PC-3 (cell line): ENCODE measurements around the gene HARS2. TPM values are rescaled to one million over a fixed set of nuclear protein-coding genes. Genes with fewer than 3 reads are reported as not detected.
"Not testable (repeated sequence)": the region's sequence is repeated elsewhere in the genome, so short reads cannot be mapped to it uniquely, and the experiment has no call there.

Experiments used
- ATAC-seq: fragments of 200-7000 bp; cut with Tn5 transposase; 2 replicates; pipeline ENCODE4 v1.9.1; 2020; ENCODE audit warnings: mild to moderate bottlenecking, moderate library complexity
- BruUV-seq: library from RNA; stranded (reverse); fragments of 400-500 nt; replicated peaks from 2 replicates; lab custom pipeline; 2021; lab: Mats Ljungman, UMichigan
- CTCF ChIA-PET: fragments of 300-600 bp; sonication (Branson Sonifier 250); formaldehyde crosslinking; loops from one replicate; lab custom pipeline; 2022; ENCODE audit warnings: antibody characterized with exemption; lab: Charles Lee
- POLR2A ChIA-PET: fragments of 300-600 bp; sonication (Branson Sonifier 250); formaldehyde crosslinking; loops from one replicate; lab custom pipeline; 2022; ENCODE audit warnings: antibody characterized with exemption; ENCODE audit not compliant: unreplicated experiment; lab: Charles Lee
- DNase-seq: peaks from one replicate; pipeline ENCODE4 v3.0.0-alpha.2; 2015
- H2AFZ ChIP-seq: fragments of 300-600 bp; sonication (generic); 2 replicates; pipeline ENCODE4 v1.6.0; 2016; ENCODE audit warnings: antibody characterized with exemption, low read length
- H3F3A ChIP-seq: fragments of 300-600 bp; sonication (generic); one replicate; pipeline ENCODE4 v1.6.0; 2017; ENCODE audit warnings: antibody characterized with exemption, low read length, control low read depth, mild to moderate bottlenecking; ENCODE audit not compliant: unreplicated experiment
- H3K27ac ChIP-seq: fragments of 300-600 bp; sonication (generic); 2 replicates; pipeline ENCODE4 v1.5.1; 2016; ENCODE audit warnings: mild to moderate bottlenecking, low read length
- H3K27me3 ChIP-seq: fragments of 300-600 bp; sonication (generic); 2 replicates; pipeline ENCODE4 v1.6.1; 2016; ENCODE audit warnings: low read length, mixed read lengths
- H3K36me3 ChIP-seq: fragments of 300-600 bp; sonication (generic); 2 replicates; pipeline ENCODE4 v1.6.1; 2016; ENCODE audit warnings: low read depth, mixed run types, low read length, mixed read lengths
- H3K4me1 ChIP-seq: fragments of 300-600 bp; sonication (generic); 2 replicates; pipeline ENCODE4 v1.5.1; 2016; ENCODE audit warnings: low read length; ENCODE audit not compliant: insufficient read depth
- H3K4me2 ChIP-seq: fragments of 300-600 bp; sonication (generic); 2 replicates; pipeline ENCODE4 v1.6.0; 2016; ENCODE audit warnings: low read length
- H3K4me3 ChIP-seq: fragments of 300-600 bp; sonication (generic); 2 replicates; pipeline ENCODE4 v1.5.1; 2016; ENCODE audit warnings: mild to moderate bottlenecking, low read length, mixed read lengths
- H3K79me2 ChIP-seq: fragments of 300-600 bp; sonication (generic); 2 replicates; pipeline ENCODE4 v1.6.1; 2017; ENCODE audit warnings: low read length, mixed read lengths
- H3K9ac ChIP-seq: fragments of 300-600 bp; sonication (generic); 2 replicates; pipeline ENCODE4 v1.6.0; 2016; ENCODE audit warnings: mild to moderate bottlenecking, low read length
- H3K9me2 ChIP-seq: fragments of 300-600 bp; sonication (generic); replicated peaks from 2 replicates; pipeline ENCODE4 v1.6.1; 2016; ENCODE audit warnings: mixed run types, low read length, mixed read lengths
- H3K9me3 ChIP-seq: fragments of 300-600 bp; sonication (generic); 2 replicates; pipeline ENCODE4 v1.6.1; 2016; ENCODE audit warnings: low read length, mixed read lengths
- H4K20me1 ChIP-seq: fragments of 300-600 bp; sonication (generic); 2 replicates; pipeline ENCODE4 v1.6.1; 2016; ENCODE audit warnings: low read length, mixed read lengths
- EZH2 ChIP-seq: fragments of 300-600 bp; sonication (generic); IDR thresholded peaks from one replicate; pipeline ENCODE4 v1.6.1; 2017; ENCODE audit warnings: antibody characterized with exemption, mild to moderate bottlenecking, low read length; ENCODE audit not compliant: unreplicated experiment
- EZH2phosphoT487 ChIP-seq: fragments of 300-600 bp; sonication (generic); IDR thresholded peaks from 2 replicates; pipeline ENCODE4 v1.6.1; 2018; ENCODE audit warnings: mild to moderate bottlenecking, antibody characterized with exemption, low read length, borderline replicate concordance
- intact Hi-C: fragments of 100-400 bp; cut with micrococcal nuclease; formaldehyde crosslinking; loops from 2 replicates; pipeline ENCODE4 v1.9.0; 2023
- total RNA-seq: library from RNA; depleted of rRNA; stranded (reverse); fragments of >200 nt; gene quantifications from 2 replicates; pipeline ENCODE4 v1.2.3, GENCODE V29; 2014
- TF ChIP-seq, protein P1 (sequence below): fragments of 300-600 bp; sonication (generic); conservative IDR thresholded peaks from 2 replicates; pipeline ENCODE4 v1.5.1; 2017; ENCODE audit warnings: antibody characterized with exemption, low read depth, mild to moderate bottlenecking, low read length

The HARS2 gene
- total RNA-seq, 1 experiment from 2014 or later = 23.3 TPM

DNA sequence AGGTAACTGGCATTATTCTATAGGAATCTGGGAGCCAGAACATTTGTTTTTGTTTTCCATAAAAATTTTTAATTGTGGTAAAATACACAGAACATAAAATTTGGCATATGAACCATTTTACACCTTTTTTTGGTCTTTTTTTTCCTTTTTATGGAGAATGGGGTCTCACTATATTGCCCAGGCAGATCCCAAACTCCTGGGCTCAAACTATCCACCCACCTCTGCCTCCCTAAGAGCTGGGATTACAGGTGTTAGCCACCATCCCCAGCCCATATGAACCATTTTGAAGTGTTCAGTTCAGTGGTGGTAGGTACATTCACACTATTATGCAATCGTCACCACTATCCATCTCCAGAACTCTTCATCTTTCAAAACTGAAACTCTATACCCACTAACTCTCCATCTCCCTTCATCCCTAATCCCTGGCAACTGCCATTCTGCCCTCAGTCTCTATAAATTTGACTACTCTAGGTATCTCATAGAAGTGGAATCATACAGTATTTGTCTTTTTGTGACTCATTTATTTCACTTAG, 22.4 kb downstream of the HARS2 start:
- intact Hi-C loops = loop anchor here (10.0 kb wide), 1 partner anchor 169 kb away; the partner anchor contains the start of gene EIF4EBP3
- H3F3A ChIP-seq = peaks cover 8% of the 10 kb centered on the region
- H3K4me1 ChIP-seq = peaks cover 8% of the 10 kb centered on the region; the same call in 1 of the 2 replicates
- no peak overlapping the region for H2AFZ ChIP-seq
- H3K27me3 ChIP-seq = no peaks in the 10 kb centered on the region
- ChIA-PET CTCF (no interaction called here), POLR2A (no interaction called here)
- H3K79me2 ChIP-seq = no peaks in the 10 kb centered on the region
- no peak overlapping the region for H3K4me3 ChIP-seq
- H4K20me1 ChIP-seq = no peaks in the 10 kb centered on the region
- no peak overlapping the region for H3K9ac ChIP-seq
- H3K9me3 ChIP-seq = no peaks in the 10 kb centered on the region
- H3K36me3 ChIP-seq = no peaks in the 10 kb centered on the region
- TF ChIP-seq EZH2phosphoT487 (no peak), EZH2 (no peak)
- TF ChIP-seq, protein P1, sequence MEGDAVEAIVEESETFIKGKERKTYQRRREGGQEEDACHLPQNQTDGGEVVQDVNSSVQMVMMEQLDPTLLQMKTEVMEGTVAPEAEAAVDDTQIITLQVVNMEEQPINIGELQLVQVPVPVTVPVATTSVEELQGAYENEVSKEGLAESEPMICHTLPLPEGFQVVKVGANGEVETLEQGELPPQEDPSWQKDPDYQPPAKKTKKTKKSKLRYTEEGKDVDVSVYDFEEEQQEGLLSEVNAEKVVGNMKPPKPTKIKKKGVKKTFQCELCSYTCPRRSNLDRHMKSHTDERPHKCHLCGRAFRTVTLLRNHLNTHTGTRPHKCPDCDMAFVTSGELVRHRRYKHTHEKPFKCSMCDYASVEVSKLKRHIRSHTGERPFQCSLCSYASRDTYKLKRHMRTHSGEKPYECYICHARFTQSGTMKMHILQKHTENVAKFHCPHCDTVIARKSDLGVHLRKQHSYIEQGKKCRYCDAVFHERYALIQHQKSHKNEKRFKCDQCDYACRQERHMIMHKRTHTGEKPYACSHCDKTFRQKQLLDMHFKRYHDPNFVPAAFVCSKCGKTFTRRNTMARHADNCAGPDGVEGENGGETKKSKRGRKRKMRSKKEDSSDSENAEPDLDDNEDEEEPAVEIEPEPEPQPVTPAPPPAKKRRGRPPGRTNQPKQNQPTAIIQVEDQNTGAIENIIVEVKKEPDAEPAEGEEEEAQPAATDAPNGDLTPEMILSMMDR = no peak
- BruUV-seq = no TSS peak
- H3K4me2 ChIP-seq = no peak overlapping the region
- DNase-seq (no peak), ATAC-seq (no peak)
- no peak overlapping the region for H3K27ac ChIP-seq
- H3K9me2 ChIP-seq = no peaks in the 10 kb centered on the region

GRCh38 chr5:140716238-140716637, 25.0 kb downstream of the HARS2 start:
- H3K27ac ChIP-seq, H3K27me3 ChIP-seq, H3K4me3 ChIP-seq, ATAC-seq, H3K4me2 ChIP-seq, H3K9me3 ChIP-seq, H3K9me2 ChIP-seq, CTCF ChIA-PET, H3K79me2 ChIP-seq, POLR2A ChIA-PET, H2AFZ ChIP-seq, H3K9ac ChIP-seq, DNase-seq, H3K36me3 ChIP-seq, H3K4me1 ChIP-seq, H4K20me1 ChIP-seq, BruUV-seq: not testable (repeated sequence)
- peaks cover 14% of the 10 kb centered on the region for H3F3A ChIP-seq
- intact Hi-C loops = loop anchor here (10.0 kb wide), 1 partner anchor 171 kb away; the partner anchor contains the start of gene EIF4EBP3

DNA sequence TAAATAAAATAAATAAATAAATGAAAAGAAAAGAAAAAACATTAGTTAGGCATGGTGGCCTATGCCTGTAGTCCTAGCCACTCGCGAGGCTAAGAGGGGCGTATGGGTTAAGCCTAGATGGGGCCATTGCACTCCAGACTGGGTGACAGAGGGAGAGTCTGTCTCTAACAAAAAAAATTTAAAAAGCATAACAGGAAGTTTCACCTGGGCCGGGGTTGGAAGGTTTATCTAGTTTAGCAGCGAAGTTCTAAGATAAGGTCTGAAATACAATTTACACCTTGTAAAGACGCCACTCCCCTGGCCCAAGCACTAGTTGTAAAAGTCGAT, 27.0 kb downstream of the HARS2 start:
- TSS peak; percentile 85 for BruUV-seq
- Histone ChIP-seq H3K9me2 (no peaks in the 10 kb centered on the region), H4K20me1 (no peaks in the 10 kb centered on the region), H3K9ac (peak overlapping the region; percentile 43; the same call in 1 of the 2 replicates), H3K36me3 (no peaks in the 10 kb centered on the region), H3K9me3 (no peaks in the 10 kb centered on the region), H2AFZ (peak overlapping the region; percentile 77), H3K4me3 (peak overlapping the region; percentile 68), H3K4me2 (peak overlapping the region; percentile 79), H3K4me1 (no peaks in the 10 kb centered on the region), H3F3A (peaks cover 6% of the 10 kb centered on the region), H3K27ac (peak overlapping the region; percentile 74), H3K79me2 (no peaks in the 10 kb centered on the region), H3K27me3 (no peaks in the 10 kb centered on the region)
- DNase-seq = no peak
- CTCF ChIA-PET = no interaction called here
- no peak for ATAC-seq
- POLR2A ChIA-PET = interaction anchor here (0.6 kb wide), 2 partner anchors 18 to 471 kb away, joined by 3 to 5 read pairs; partner anchors contain the start of gene ZMAT2
- intact Hi-C loops = loop anchor here (2.0 to 10.0 kb wide), 3 partner anchors 71 to 317 kb away; partner anchors contain the start of genes ANKHD1, EIF4EBP3, IK and NDUFA2
- TF ChIP-seq EZH2phosphoT487 = no peak
- TF ChIP-seq, protein P1 = no peak
- no peak for TF ChIP-seq EZH2

DNA sequence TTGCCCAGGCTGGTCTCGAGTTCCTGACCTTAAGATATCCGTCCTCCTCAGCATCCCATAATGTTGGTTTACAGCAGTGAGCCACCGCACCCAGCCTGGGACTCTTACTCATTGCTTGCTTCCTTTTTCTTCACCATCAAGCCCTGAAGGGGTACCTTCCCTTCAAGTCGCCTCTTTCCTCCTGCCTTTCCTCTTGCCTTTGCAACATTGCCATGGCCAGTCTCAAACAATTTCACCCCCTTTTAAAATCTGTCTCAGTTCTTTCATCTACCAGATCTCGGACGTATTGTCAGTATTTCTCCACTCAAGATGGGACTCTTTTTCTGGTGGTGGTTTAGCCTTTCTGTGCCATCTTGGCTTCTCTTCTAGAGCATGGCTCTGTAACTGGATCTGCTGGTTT, 29.5 kb downstream of the HARS2 start:
- not testable (repeated sequence) for ATAC-seq, DNase-seq, H3K9me2 ChIP-seq, H3K27me3 ChIP-seq, H3K27ac ChIP-seq, H3K4me1 ChIP-seq, H3K79me2 ChIP-seq, H3K4me3 ChIP-seq, H4K20me1 ChIP-seq, H3K9me3 ChIP-seq, H3K9ac ChIP-seq, H3K36me3 ChIP-seq, H3F3A ChIP-seq, BruUV-seq
- ChIA-PET CTCF (interaction anchor here (0.7 to 1.5 kb wide), 3 partner anchors 73 to 362 kb away, joined by 3 to 5 read pairs (median 4); partner anchors contain the start of genes EIF4EBP3, IK and NDUFA2), POLR2A (interaction anchor here (0.7 kb wide), 1 partner anchor 378 kb away, joined by 10 read pairs; no protein-coding TSS in a partner anchor)
- 0 out of 2 replicates have a peak overlapping the region, but pooled peaks have one; percentile 48 for H2AFZ ChIP-seq
- peak overlapping the region; percentile 49; the same call in 1 of the 2 replicates for H3K4me2 ChIP-seq
- intact Hi-C loops = loop anchor here (1.0 to 5.0 kb wide), 3 partner anchors 29 to 363 kb away; partner anchors contain the start of genes HARS1, HARS2 and WDR55

- intact Hi-C loops = loop anchor here (5.0 kb wide), 1 partner anchor 364 kb away; no protein-coding TSS in a partner anchor
Measured at GRCh38 chr5:140721395-140721794, 30.1 kb downstream of the HARS2 start.

More at GRCh38 chr5:140721395-140721794, 30.1 kb downstream of the HARS2 start:
- not testable (repeated sequence) for H3K4me1 ChIP-seq, H3K9me2 ChIP-seq, H3K36me3 ChIP-seq, H3K4me3 ChIP-seq, DNase-seq, ATAC-seq, H3F3A ChIP-seq, BruUV-seq, H3K27ac ChIP-seq, H3K4me2 ChIP-seq, H3K79me2 ChIP-seq, H3K9ac ChIP-seq, H2AFZ ChIP-seq, H3K27me3 ChIP-seq, H4K20me1 ChIP-seq, H3K9me3 ChIP-seq
- ChIA-PET CTCF (interaction anchor here (0.6 to 1.5 kb wide), 2 partner anchors 30 to 74 kb away, joined by 3 read pairs; partner anchors contain the start of genes HARS1, HARS2, IK and NDUFA2), POLR2A (interaction anchor here (0.5 kb wide), 1 partner anchor 302 kb away, joined by 21 read pairs; no protein-coding TSS in a partner anchor)
